Neural cell (in vitro differentiated cells): ENCODE results near the gene CNTF.

Source experiments
- EP300 ChIP-seq: fragments of 450-650 bp; conservative IDR thresholded peaks from 2 replicates; pipeline ENCODE4 v1.6.1; 2014; ENCODE audit warnings: antibody characterized with exemption, mild to moderate bottlenecking, moderate library complexity; ENCODE audit not compliant: poor library complexity, severe bottlenecking
- EZH2 ChIP-seq: fragments of 200-600, 300-800 bp; shearing (Covaris generic), sonication (generic); IDR thresholded peaks from 2 replicates; pipeline ENCODE4 v1.6.1; 2014; ENCODE audit warnings: antibody characterized with exemption, low read length, borderline replicate concordance, mild to moderate bottlenecking; ENCODE audit not compliant: insufficient read depth, poor library complexity, severe bottlenecking
- MXI1 ChIP-seq: fragments of 450-650 bp; conservative IDR thresholded peaks from 2 replicates; pipeline ENCODE4 v1.6.1; 2014; ENCODE audit warnings: antibody characterized with exemption, mild to moderate bottlenecking; ENCODE audit not compliant: poor library complexity, severe bottlenecking
- RAD21 ChIP-seq: fragments of 450-650 bp; conservative IDR thresholded peaks from 2 replicates; pipeline ENCODE4 v1.6.1; 2014; ENCODE audit warnings: antibody characterized with exemption, mild to moderate bottlenecking, moderate library complexity
- TF ChIP-seq, protein P1 (sequence below): fragments of 450-650 bp; IDR thresholded peaks from 2 replicates; pipeline ENCODE4 v1.5.1; 2014; ENCODE audit warnings: antibody characterized with exemption, mild to moderate bottlenecking, moderate library complexity; ENCODE audit not compliant: poor library complexity, severe bottlenecking
- TF ChIP-seq, protein P2 (sequence below): IDR thresholded peaks from 2 replicates; pipeline ENCODE4 v1.6.1; 2012; ENCODE audit warnings: borderline replicate concordance

DNA sequence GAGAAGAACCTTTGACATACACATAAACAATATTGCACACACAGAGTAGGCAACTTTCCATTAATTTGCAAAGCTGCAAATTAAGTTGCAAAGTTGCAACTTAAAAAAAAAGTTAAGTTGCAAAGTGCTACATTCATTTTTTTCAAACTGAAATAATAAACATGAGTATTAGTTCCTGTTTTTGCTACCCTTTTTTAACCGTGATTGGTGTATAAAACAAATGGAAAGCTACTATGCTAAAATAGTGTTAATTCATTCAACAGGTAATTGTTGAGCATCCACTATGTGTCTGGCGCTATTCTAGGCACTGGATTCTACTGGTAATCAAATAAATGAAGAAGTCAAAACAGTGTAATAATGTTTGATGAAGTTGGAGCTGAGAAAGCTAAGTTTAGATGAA, 35.5 kb upstream of the CNTF start:
- TF ChIP-seq RAD21 (no peak), EZH2 (no peak), MXI1 (no peak), EP300 (no peak)
- TF ChIP-seq, protein P1, sequence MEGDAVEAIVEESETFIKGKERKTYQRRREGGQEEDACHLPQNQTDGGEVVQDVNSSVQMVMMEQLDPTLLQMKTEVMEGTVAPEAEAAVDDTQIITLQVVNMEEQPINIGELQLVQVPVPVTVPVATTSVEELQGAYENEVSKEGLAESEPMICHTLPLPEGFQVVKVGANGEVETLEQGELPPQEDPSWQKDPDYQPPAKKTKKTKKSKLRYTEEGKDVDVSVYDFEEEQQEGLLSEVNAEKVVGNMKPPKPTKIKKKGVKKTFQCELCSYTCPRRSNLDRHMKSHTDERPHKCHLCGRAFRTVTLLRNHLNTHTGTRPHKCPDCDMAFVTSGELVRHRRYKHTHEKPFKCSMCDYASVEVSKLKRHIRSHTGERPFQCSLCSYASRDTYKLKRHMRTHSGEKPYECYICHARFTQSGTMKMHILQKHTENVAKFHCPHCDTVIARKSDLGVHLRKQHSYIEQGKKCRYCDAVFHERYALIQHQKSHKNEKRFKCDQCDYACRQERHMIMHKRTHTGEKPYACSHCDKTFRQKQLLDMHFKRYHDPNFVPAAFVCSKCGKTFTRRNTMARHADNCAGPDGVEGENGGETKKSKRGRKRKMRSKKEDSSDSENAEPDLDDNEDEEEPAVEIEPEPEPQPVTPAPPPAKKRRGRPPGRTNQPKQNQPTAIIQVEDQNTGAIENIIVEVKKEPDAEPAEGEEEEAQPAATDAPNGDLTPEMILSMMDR: no peak
- TF ChIP-seq, protein P2, sequence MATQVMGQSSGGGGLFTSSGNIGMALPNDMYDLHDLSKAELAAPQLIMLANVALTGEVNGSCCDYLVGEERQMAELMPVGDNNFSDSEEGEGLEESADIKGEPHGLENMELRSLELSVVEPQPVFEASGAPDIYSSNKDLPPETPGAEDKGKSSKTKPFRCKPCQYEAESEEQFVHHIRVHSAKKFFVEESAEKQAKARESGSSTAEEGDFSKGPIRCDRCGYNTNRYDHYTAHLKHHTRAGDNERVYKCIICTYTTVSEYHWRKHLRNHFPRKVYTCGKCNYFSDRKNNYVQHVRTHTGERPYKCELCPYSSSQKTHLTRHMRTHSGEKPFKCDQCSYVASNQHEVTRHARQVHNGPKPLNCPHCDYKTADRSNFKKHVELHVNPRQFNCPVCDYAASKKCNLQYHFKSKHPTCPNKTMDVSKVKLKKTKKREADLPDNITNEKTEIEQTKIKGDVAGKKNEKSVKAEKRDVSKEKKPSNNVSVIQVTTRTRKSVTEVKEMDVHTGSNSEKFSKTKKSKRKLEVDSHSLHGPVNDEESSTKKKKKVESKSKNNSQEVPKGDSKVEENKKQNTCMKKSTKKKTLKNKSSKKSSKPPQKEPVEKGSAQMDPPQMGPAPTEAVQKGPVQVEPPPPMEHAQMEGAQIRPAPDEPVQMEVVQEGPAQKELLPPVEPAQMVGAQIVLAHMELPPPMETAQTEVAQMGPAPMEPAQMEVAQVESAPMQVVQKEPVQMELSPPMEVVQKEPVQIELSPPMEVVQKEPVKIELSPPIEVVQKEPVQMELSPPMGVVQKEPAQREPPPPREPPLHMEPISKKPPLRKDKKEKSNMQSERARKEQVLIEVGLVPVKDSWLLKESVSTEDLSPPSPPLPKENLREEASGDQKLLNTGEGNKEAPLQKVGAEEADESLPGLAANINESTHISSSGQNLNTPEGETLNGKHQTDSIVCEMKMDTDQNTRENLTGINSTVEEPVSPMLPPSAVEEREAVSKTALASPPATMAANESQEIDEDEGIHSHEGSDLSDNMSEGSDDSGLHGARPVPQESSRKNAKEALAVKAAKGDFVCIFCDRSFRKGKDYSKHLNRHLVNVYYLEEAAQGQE: no peak
